ENCODE results near the gene BEND3. TPM values are rescaled to one million over a fixed set of nuclear protein-coding genes. Genes with fewer than 3 reads are reported as not detected.
"Not testable (repeated sequence)": the region's sequence is repeated elsewhere in the genome, so short reads cannot be mapped to it uniquely, and the experiment has no call there.

BEND3 gene
- total RNA-seq, 1 experiment from 2014 or later, result 11.8 TPM

DNA sequence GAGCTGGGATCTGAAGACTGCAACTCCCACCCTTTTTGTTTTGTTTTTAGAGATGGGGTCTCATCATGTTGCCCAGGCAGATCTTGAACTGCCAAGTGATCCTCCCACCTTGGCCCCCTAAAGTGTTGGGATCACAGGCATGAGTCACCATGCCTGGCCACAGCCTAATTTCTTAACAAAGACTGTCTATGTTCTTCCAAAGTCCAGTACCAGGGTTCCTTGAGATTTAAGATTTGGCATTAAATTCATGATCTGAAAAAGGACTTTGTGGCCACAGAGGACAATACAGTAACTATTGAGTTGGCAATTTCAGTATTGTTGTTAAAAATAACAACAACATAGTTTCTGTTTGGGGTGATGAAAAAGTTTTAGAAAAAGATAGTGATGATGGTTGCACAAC lies 28.7 kb upstream of the BEND3 start:
- BruUV-seq (replicated peaks), result no TSS peak
- TF ChIP-seq, protein P1, sequence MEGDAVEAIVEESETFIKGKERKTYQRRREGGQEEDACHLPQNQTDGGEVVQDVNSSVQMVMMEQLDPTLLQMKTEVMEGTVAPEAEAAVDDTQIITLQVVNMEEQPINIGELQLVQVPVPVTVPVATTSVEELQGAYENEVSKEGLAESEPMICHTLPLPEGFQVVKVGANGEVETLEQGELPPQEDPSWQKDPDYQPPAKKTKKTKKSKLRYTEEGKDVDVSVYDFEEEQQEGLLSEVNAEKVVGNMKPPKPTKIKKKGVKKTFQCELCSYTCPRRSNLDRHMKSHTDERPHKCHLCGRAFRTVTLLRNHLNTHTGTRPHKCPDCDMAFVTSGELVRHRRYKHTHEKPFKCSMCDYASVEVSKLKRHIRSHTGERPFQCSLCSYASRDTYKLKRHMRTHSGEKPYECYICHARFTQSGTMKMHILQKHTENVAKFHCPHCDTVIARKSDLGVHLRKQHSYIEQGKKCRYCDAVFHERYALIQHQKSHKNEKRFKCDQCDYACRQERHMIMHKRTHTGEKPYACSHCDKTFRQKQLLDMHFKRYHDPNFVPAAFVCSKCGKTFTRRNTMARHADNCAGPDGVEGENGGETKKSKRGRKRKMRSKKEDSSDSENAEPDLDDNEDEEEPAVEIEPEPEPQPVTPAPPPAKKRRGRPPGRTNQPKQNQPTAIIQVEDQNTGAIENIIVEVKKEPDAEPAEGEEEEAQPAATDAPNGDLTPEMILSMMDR (IDR thresholded peaks at IDR 0.05; ENCODE audit: unreplicated experiment), result no peak
- H3K9me3 Mint-ChIP-seq (ENCODE audit: low read depth, unreplicated experiment), result no peaks in the 10 kb centered on the region
- H3K4me1 Mint-ChIP-seq (ENCODE audit: low read depth, unreplicated experiment), result peaks cover 7% of the 10 kb centered on the region
- no peaks in the 10 kb centered on the region for H3K36me3 Mint-ChIP-seq (ENCODE audit: insufficient read depth, unreplicated experiment)
- H3K27ac Mint-ChIP-seq (ENCODE audit: unreplicated experiment), result peak overlapping the region; percentile 50
- no peak overlapping the region for H3K4me3 Mint-ChIP-seq (ENCODE audit: low read depth, unreplicated experiment)
- intact Hi-C loops (cut with micrococcal nuclease; ENCODE audit: unreplicated experiment), result no loop called here
- no peaks in the 10 kb centered on the region for H3K27me3 Mint-ChIP-seq (ENCODE audit: unreplicated experiment)
- no peak for DNase-seq
- CTCF ChIA-PET, result no interaction called here

DNA sequence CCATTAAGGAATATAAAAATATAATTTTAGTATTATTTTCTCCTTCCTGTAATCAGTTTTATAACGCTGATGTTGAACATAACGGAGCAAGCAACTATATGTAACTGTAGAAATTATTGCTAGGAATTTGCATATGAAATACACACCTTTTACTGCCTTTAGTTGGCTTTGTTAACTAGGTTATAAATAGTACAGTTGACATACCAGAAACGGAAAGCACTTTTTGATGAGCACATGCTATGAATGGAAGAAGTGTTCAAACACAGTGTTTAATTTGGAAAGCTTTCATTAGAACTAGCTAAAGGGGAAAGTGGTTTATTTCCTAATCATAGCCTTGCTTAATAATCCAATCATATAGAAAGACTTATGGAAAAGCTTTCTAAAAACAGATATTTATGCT lies 25.3 kb upstream of the BEND3 start:
- no TSS peak for BruUV-seq (replicated peaks)
- H3K36me3 Mint-ChIP-seq (ENCODE audit: insufficient read depth, unreplicated experiment), result no peaks in the 10 kb centered on the region
- intact Hi-C loops (cut with micrococcal nuclease; ENCODE audit: unreplicated experiment), result no loop called here

DNA sequence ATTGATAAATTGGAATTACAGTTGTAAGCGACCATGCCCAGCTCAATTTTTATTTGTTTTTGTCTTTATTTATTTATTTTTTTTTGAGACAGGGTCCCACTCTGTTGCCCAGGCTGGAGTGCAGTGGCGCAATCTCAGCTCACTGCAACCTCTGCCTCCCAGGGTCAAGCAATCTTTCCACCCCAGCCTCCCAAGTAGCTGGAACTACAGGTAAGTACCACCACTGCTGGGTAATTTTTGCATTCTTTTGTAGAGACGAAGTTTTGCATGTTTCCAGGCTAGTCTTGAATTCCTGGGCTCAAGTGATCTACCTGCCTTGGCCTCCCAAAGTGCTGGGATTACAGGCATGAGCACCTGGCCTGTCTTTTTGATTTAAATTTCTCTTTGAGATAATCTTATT lies 21.0 kb upstream of the BEND3 start:
- H3K9me3 Mint-ChIP-seq (ENCODE audit: low read depth, unreplicated experiment); DNase-seq; H3K4me3 Mint-ChIP-seq (ENCODE audit: low read depth, unreplicated experiment); H3K27ac Mint-ChIP-seq (ENCODE audit: unreplicated experiment); H3K36me3 Mint-ChIP-seq (ENCODE audit: insufficient read depth, unreplicated experiment); intact Hi-C loops (cut with micrococcal nuclease; ENCODE audit: unreplicated experiment); H3K27me3 Mint-ChIP-seq (ENCODE audit: unreplicated experiment); H3K4me1 Mint-ChIP-seq (ENCODE audit: low read depth, unreplicated experiment); CTCF ChIA-PET; BruUV-seq (replicated peaks): not testable (repeated sequence)

More for the DNA sequence above, 25.3 kb upstream of the BEND3 start:
- Mint-ChIP-seq H3K27me3 (ENCODE audit: unreplicated experiment) (no peaks in the 10 kb centered on the region), H3K4me1 (ENCODE audit: low read depth, unreplicated experiment) (peaks cover 7% of the 10 kb centered on the region), H3K9me3 (ENCODE audit: low read depth, unreplicated experiment) (no peaks in the 10 kb centered on the region), H3K27ac (ENCODE audit: unreplicated experiment) (no peak overlapping the region), H3K4me3 (ENCODE audit: low read depth, unreplicated experiment) (no peak overlapping the region)
- CTCF ChIA-PET, result interaction anchor here (0.7 kb wide), 1 partner anchor 100 kb away, joined by 3 read pairs; no protein-coding TSS in a partner anchor
- TF ChIP-seq, protein P1 (IDR thresholded peaks at IDR 0.05; ENCODE audit: unreplicated experiment), result no peak
- DNase-seq, result no peak

DNA sequence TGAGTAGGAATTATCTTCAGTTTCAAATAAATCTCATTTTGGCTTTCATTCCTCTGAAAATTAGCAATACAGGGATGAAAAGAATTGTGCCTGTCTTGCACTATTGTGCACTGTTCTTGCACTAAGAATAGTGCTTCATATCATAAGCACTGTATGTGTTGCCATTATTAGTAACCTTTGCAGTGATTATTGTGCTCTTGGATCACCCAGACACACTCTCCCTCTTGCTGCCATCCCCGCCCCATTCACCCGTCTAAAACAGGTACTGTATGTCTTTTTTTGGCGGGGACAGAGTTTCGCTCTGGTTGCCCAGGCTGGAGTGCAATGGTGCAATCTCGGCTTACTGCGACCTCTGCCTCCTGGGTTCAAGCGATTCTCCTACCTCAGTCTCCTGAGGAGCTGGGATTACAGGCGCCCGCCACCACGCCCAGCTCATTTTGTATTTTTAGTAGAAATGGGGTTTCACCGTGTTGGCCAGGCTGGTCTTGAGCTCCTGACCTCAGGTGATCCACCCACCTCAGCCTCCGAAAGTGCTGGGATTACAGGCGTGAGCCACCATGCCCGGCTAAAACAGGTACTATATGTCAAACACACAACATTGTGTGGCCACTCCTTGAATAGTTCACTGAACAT lies 19.8 kb upstream of the BEND3 start:
- DNase-seq; H3K9me3 Mint-ChIP-seq (ENCODE audit: low read depth, unreplicated experiment); H3K4me1 Mint-ChIP-seq (ENCODE audit: low read depth, unreplicated experiment); H3K27me3 Mint-ChIP-seq (ENCODE audit: unreplicated experiment); BruUV-seq (replicated peaks); CTCF ChIA-PET; H3K27ac Mint-ChIP-seq (ENCODE audit: unreplicated experiment); H3K4me3 Mint-ChIP-seq (ENCODE audit: low read depth, unreplicated experiment); H3K36me3 Mint-ChIP-seq (ENCODE audit: insufficient read depth, unreplicated experiment); intact Hi-C loops (cut with micrococcal nuclease; ENCODE audit: unreplicated experiment): not testable (repeated sequence)

DNA sequence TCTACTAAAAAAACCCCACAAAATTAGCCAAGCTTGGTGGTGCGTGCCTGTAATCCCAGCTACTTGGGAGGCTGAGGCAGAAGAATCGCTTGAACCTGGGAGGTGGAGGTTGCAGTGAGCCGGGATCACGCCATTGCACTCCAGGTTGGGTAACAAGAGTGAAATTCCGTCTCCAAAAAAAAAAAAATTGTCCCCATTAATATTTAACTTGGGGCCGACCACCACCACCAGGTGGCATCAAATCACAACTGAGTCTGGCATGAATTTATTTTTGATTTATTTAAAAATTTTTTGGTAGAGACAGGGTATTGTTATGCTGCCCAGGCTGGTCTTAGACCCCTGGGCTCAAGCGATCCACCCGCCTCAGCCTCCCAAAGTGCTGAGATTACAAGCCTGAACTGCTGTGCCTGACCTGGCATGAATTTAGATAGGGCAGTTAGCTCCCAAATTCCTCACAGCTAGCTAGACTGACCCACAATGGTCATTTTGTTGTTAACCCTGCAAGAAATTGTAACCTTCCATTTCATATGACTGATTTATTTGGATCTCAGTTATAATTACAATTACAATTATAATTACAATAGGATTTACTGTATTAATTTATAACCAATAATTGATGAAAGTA lies 17.1 kb upstream of the BEND3 start:
- H3K27me3 Mint-ChIP-seq (ENCODE audit: unreplicated experiment), result no peaks in the 10 kb centered on the region
- intact Hi-C loops (cut with micrococcal nuclease; ENCODE audit: unreplicated experiment), result no loop called here
- DNase-seq, result peak; percentile 57
- no peaks in the 10 kb centered on the region for H3K9me3 Mint-ChIP-seq (ENCODE audit: low read depth, unreplicated experiment)
- H3K4me3 Mint-ChIP-seq (ENCODE audit: low read depth, unreplicated experiment), result no peak overlapping the region
- no TSS peak for BruUV-seq (replicated peaks)
- H3K27ac Mint-ChIP-seq (ENCODE audit: unreplicated experiment), result no peak overlapping the region
- no peaks in the 10 kb centered on the region for H3K36me3 Mint-ChIP-seq (ENCODE audit: insufficient read depth, unreplicated experiment)
- TF ChIP-seq, protein P1 (IDR thresholded peaks at IDR 0.05; ENCODE audit: unreplicated experiment), result peak; percentile 52
- CTCF ChIA-PET, result interaction anchor here (0.6 to 1.0 kb wide), 2 partner anchors 42 to 47 kb away, joined by 3 read pairs; no protein-coding TSS in a partner anchor
- peaks cover 11% of the 10 kb centered on the region for H3K4me1 Mint-ChIP-seq (ENCODE audit: low read depth, unreplicated experiment)
